ENCODE data around the gene ENOPH1.
"Not testable (repeated sequence)": the region's sequence is repeated elsewhere in the genome, so short reads cannot be mapped to it uniquely, and the experiment has no call there.

Gene ENOPH1

GRCh38 chr4:82430193-82430963 is at the start of gene ENOPH1, which contains the start of gene HNRNPDL:
Gene ENOPH1 (plus strand): TSS chr4:82430590. CDS start chr4:82430830, 240 bp downstream.
Gene HNRNPDL (minus strand): TSS chr4:82430462. CDS start chr4:82429690, 772 bp downstream.
- no peak for TF ChIP-seq CTCF (IDR thresholded peaks at IDR 0.05; ENCODE audit: low read depth, low read length, missing control alignments)
- in situ Hi-C loops (cut with HindIII; ENCODE audit: low sequenced_read_pairs), result no loop called here
- peak within 1 kb of the TSS; percentile 85 for H3K4me3 ChIP-seq (ENCODE audit: low read depth, low read length)
- DNase-seq (ENCODE audit: low read depth), result peak; percentile 90

- DNase-seq (ENCODE audit: low read depth), result no peak
- H3K4me3 ChIP-seq (ENCODE audit: low read depth, low read length), result no peak overlapping the region
- TF ChIP-seq CTCF (IDR thresholded peaks at IDR 0.05; ENCODE audit: low read depth, low read length, missing control alignments), result no peak
- in situ Hi-C loops (cut with HindIII; ENCODE audit: low sequenced_read_pairs), result no loop called here
These were observed 49.6 kb upstream of the ENOPH1 start for GRCh38 chr4:82380831-82381230.

- DNase-seq (ENCODE audit: low read depth), result no peak
- no peak overlapping the region for H3K4me3 ChIP-seq (ENCODE audit: low read depth, low read length)
- in situ Hi-C loops (cut with HindIII; ENCODE audit: low sequenced_read_pairs), result no loop called here
- TF ChIP-seq CTCF (IDR thresholded peaks at IDR 0.05; ENCODE audit: low read depth, low read length, missing control alignments), result no peak
These were observed 49.2 kb upstream of the ENOPH1 start for GRCh38 chr4:82381235-82381634.

GRCh38 chr4:82381661-82382296 is 48.6 kb upstream of the ENOPH1 start:
- no peak overlapping the region for H3K4me3 ChIP-seq (ENCODE audit: low read depth, low read length)
- no peak for DNase-seq (ENCODE audit: low read depth)
- no peak for TF ChIP-seq CTCF (IDR thresholded peaks at IDR 0.05; ENCODE audit: low read depth, low read length, missing control alignments)
- in situ Hi-C loops (cut with HindIII; ENCODE audit: low sequenced_read_pairs), result no loop called here

GRCh38 chr4:82382751-82383150 is 47.6 kb upstream of the ENOPH1 start:
- no peak for TF ChIP-seq CTCF (IDR thresholded peaks at IDR 0.05; ENCODE audit: low read depth, low read length, missing control alignments)
- DNase-seq (ENCODE audit: low read depth), result no peak
- in situ Hi-C loops (cut with HindIII; ENCODE audit: low sequenced_read_pairs), result no loop called here
- no peak overlapping the region for H3K4me3 ChIP-seq (ENCODE audit: low read depth, low read length)

- DNase-seq (ENCODE audit: low read depth); in situ Hi-C loops (cut with HindIII; ENCODE audit: low sequenced_read_pairs); H3K4me3 ChIP-seq (ENCODE audit: low read depth, low read length): not testable (repeated sequence)
These were observed 44.1 kb upstream of the ENOPH1 start for GRCh38 chr4:82386312-82386711.

- TF ChIP-seq CTCF (IDR thresholded peaks at IDR 0.05; ENCODE audit: low read depth, low read length, missing control alignments), result no peak
- no peak for DNase-seq (ENCODE audit: low read depth)
- in situ Hi-C loops (cut with HindIII; ENCODE audit: low sequenced_read_pairs), result no loop called here
- H3K4me3 ChIP-seq (ENCODE audit: low read depth, low read length), result no peak overlapping the region
These were observed 42.0 kb upstream of the ENOPH1 start for GRCh38 chr4:82388405-82388804.

GRCh38 chr4:82390061-82390460 is 40.3 kb upstream of the ENOPH1 start:
- DNase-seq (ENCODE audit: low read depth); H3K4me3 ChIP-seq (ENCODE audit: low read depth, low read length); in situ Hi-C loops (cut with HindIII; ENCODE audit: low sequenced_read_pairs): not testable (repeated sequence)
